GM12892 (cell line): ENCODE data around the gene LRRC51.

Experiments used
- POLR2A ChIP-seq: IDR thresholded peaks from 2 replicates; pipeline ENCODE4 v1.6.1; 2011; ENCODE audit warnings: low read depth, low read length, control low read depth
- POLR2AphosphoS5 ChIP-seq: IDR thresholded peaks from 2 replicates; pipeline ENCODE4 v1.6.1; 2011; ENCODE audit warnings: low read depth, low read length, control low read depth
- TAF1 ChIP-seq: IDR thresholded peaks from 2 replicates; pipeline ENCODE4 v1.6.1; 2011; ENCODE audit warnings: low read depth, mild to moderate bottlenecking, control low read depth, low read length, borderline replicate concordance

DNA sequence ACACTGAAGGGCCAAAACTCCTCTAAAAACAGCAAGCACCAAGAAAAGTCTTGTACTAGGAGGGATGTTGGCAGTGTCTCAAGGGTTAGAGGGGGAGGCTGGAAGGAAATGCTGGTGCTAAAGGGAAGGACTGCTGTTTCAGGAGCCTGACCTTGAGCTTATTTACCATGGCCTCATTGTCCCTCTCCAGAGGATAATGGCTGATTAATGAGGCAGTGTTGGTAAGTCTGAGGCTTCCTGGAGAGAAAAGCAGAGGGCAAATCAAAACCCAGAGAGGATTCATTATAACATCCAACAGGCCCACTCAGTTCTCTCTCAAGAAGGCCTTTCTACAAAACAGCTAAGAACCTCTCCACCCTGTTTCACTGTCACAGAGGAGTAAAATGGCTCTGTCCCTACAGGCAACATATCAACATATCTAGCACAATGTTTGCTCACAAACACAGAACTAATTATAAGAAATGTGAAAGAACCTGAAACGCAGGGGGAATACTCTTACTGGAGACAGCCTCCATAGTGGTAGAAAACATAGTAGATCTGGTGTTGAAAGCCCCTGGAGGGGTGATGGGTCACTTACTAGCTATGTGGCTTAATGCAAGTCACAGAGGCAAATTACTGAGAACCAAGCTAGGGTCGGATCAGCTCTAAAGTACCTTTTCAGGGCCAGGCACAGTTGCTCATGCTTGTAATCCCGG is 31.7 kb upstream of the LRRC51 start:
- TF ChIP-seq POLR2A, result no peak
- no peak for TF ChIP-seq TAF1
- no peak for TF ChIP-seq POLR2AphosphoS5
